Measurements from ENCODE around the gene CDK5RAP2. TPM values are rescaled to one million over a fixed set of nuclear protein-coding genes. Genes with fewer than 3 reads are reported as not detected.
"Not testable (repeated sequence)": the region's sequence is repeated elsewhere in the genome, so short reads cannot be mapped to it uniquely, and the experiment has no call there.

CDK5RAP2 gene
- total RNA-seq, 4 donors from 2014 or later, result 57.4 to 86.3 (median 70.3) TPM

- no peaks in the 10 kb centered on the region for H3K4me1 ChIP-seq
- peaks cover 0 to 24% of the 10 kb centered on the region in 2 donors for H3K36me3 ChIP-seq
- H3K27ac ChIP-seq, result no peak overlapping the region
- TF ChIP-seq POLR2A (IDR thresholded peaks at IDR 0.05), result no peak
- TF ChIP-seq CTCF (IDR thresholded peaks at IDR 0.05 in 4 of 5, conservative IDR thresholded peaks at IDR 0.05 in 1 of 5), result no peak
- ATAC-seq, result peak in 1 of 2 donors; percentile 39
- no peaks in the 10 kb centered on the region for H3K9me3 ChIP-seq
- DNase-seq, result no peak
- intact Hi-C loops (cut with DNase I; ENCODE audit: low total_unique reads), result no loop called here
- H3K4me3 ChIP-seq, result no peak overlapping the region
- no peaks in the 10 kb centered on the region for H3K27me3 ChIP-seq
- in situ Hi-C loops (cut with MboI; ENCODE audit: low sequenced_read_pairs in 4 of 4), result loop anchor here in 2 of 4 donors (25.0 kb wide), 2 partner anchors 501 to 901 kb away; no protein-coding TSS in a partner anchor
These were observed 116.2 kb downstream of the CDK5RAP2 start for GRCh38 chr9:120463765-120464164.

- H3K9me3 ChIP-seq; H3K27me3 ChIP-seq; DNase-seq; H3K27ac ChIP-seq; ATAC-seq; H3K4me3 ChIP-seq; intact Hi-C loops (cut with DNase I; ENCODE audit: low total_unique reads); H3K4me1 ChIP-seq: not testable (repeated sequence)
- peaks cover 0 to 30% of the 10 kb centered on the region in 2 donors for H3K36me3 ChIP-seq
- in situ Hi-C loops (cut with MboI; ENCODE audit: low sequenced_read_pairs in 4 of 4), result loop anchor here in 2 of 4 donors (25.0 kb wide), 2 partner anchors 499 to 899 kb away; no protein-coding TSS in a partner anchor
These were observed 118.3 kb downstream of the CDK5RAP2 start for GRCh38 chr9:120461677-120462076.

GRCh38 chr9:120456218-120456617, 123.7 kb downstream of the CDK5RAP2 start:
- no peak for TF ChIP-seq CTCF (IDR thresholded peaks at IDR 0.05 in 4 of 5, conservative IDR thresholded peaks at IDR 0.05 in 1 of 5)
- TF ChIP-seq POLR2A (IDR thresholded peaks at IDR 0.05), result no peak
- no peak overlapping the region for H3K27ac ChIP-seq
- H3K27me3 ChIP-seq, result no peaks in the 10 kb centered on the region
- ATAC-seq (no peak), DNase-seq (no peak)
- H3K9me3 ChIP-seq, result no peaks in the 10 kb centered on the region
- peaks cover 0 to 24% of the 10 kb centered on the region in 2 donors for H3K36me3 ChIP-seq
- no peaks in the 10 kb centered on the region for H3K4me1 ChIP-seq
- in situ Hi-C loops (cut with MboI; ENCODE audit: low sequenced_read_pairs in 4 of 4) (loop anchor here in 2 of 4 donors (25.0 kb wide), 2 partner anchors 494 to 894 kb away; no protein-coding TSS in a partner anchor), intact Hi-C loops (cut with DNase I; ENCODE audit: low total_unique reads) (no loop called here)
- H3K4me3 ChIP-seq, result no peak overlapping the region

- Histone ChIP-seq H3K4me1 (no peaks in the 10 kb centered on the region), H3K36me3 (peaks cover 0 to 24% of the 10 kb centered on the region in 2 donors), H3K27me3 (no peaks in the 10 kb centered on the region), H3K9me3 (no peaks in the 10 kb centered on the region), H3K27ac (no peak overlapping the region), H3K4me3 (no peak overlapping the region)
- in situ Hi-C loops (cut with MboI; ENCODE audit: low sequenced_read_pairs in 4 of 4), result loop anchor here in 2 of 4 donors (25.0 kb wide), 2 partner anchors 492 to 892 kb away; no protein-coding TSS in a partner anchor
- TF ChIP-seq POLR2A (IDR thresholded peaks at IDR 0.05), result no peak
- no peak for TF ChIP-seq CTCF (IDR thresholded peaks at IDR 0.05 in 4 of 5, conservative IDR thresholded peaks at IDR 0.05 in 1 of 5)
- DNase-seq (no peak), ATAC-seq (peak in 1 of 2 donors; percentile 30)
- intact Hi-C loops (cut with DNase I; ENCODE audit: low total_unique reads), result no loop called here
These were observed 125.5 kb downstream of the CDK5RAP2 start for GRCh38 chr9:120454467-120454866.

- H3K4me1 ChIP-seq, result no peaks in the 10 kb centered on the region
- ATAC-seq, result no peak
- H3K9me3 ChIP-seq, result no peaks in the 10 kb centered on the region
- H3K27me3 ChIP-seq, result no peaks in the 10 kb centered on the region
- TF ChIP-seq CTCF (IDR thresholded peaks at IDR 0.05 in 4 of 5, conservative IDR thresholded peaks at IDR 0.05 in 1 of 5) (no peak), POLR2A (IDR thresholded peaks at IDR 0.05) (no peak)
- peaks cover 0 to 24% of the 10 kb centered on the region in 2 donors for H3K36me3 ChIP-seq
- no peak overlapping the region for H3K27ac ChIP-seq
- no peak for DNase-seq
- intact Hi-C loops (cut with DNase I; ENCODE audit: low total_unique reads), result no loop called here
- H3K4me3 ChIP-seq, result no peak overlapping the region
- in situ Hi-C loops (cut with MboI; ENCODE audit: low sequenced_read_pairs in 4 of 4), result loop anchor here in 2 of 4 donors (25.0 kb wide), 2 partner anchors 491 to 891 kb away; no protein-coding TSS in a partner anchor
These were observed 126.2 kb downstream of the CDK5RAP2 start for GRCh38 chr9:120453792-120454191.
